IMR-90 (cell line): ENCODE measurements around the gene CNGB1. TPM values are rescaled to one million over a fixed set of nuclear protein-coding genes. Genes with fewer than 3 reads are reported as not detected.

Experiments
- ATAC-seq: fragments of 200-7000 bp; cut with Tn5 transposase; 2 replicates; pipeline ENCODE4 v1.9.1; 2020; ENCODE audit warnings: low read depth, mild to moderate bottlenecking, moderate library complexity
- BruUV-seq: library from RNA; stranded (reverse); fragments of 400-500 nt; replicated peaks from 2 replicates; lab custom pipeline; 2021; lab: Mats Ljungman, UMichigan
- CTCF ChIA-PET: fragments of 300-600 bp; formaldehyde crosslinking; extraction: SDS; loops from one replicate; lab custom pipeline; 2021; ENCODE audit warnings: antibody characterized with exemption; lab: Yijun Ruan, JAX
- POLR2A ChIA-PET: fragments of 300-600 bp; sonication (Branson Sonifier 250); formaldehyde crosslinking; loops from one replicate; lab custom pipeline; 2022; ENCODE audit warnings: antibody characterized with exemption; ENCODE audit not compliant: unreplicated experiment; lab: Charles Lee
- DNase-seq: peaks from one replicate; pipeline ENCODE4 v3.0.0; 2013
- H2AFZ ChIP-seq: replicated peaks from 2 replicates; pipeline ENCODE3; 2013; ENCODE audit warnings: low read length, mild to moderate bottlenecking; ENCODE audit not compliant: poor library complexity
- H2AK5ac ChIP-seq: 2 replicates; pipeline ENCODE4 v1.6.1; 2013; ENCODE audit warnings: low read depth, low read length, inconsistent platforms
- H2AK9ac ChIP-seq: replicated peaks from 2 replicates; pipeline ENCODE3; 2013; ENCODE audit warnings: mild to moderate bottlenecking, low read depth, low read length, moderate library complexity; ENCODE audit not compliant: poor library complexity
- H2BK120ac ChIP-seq: 2 replicates; pipeline ENCODE4 v1.6.1; 2013; ENCODE audit warnings: low read depth, low read length, inconsistent platforms
- H2BK15ac ChIP-seq: 3 replicates; pipeline ENCODE4 v1.6.1; 2013; ENCODE audit warnings: low read depth, low read length, inconsistent platforms
- H2BK20ac ChIP-seq: 2 replicates; pipeline ENCODE4 v1.6.1; 2013; ENCODE audit warnings: low read depth, mild to moderate bottlenecking, inconsistent platforms, low read length, moderate library complexity
- H2BK5ac ChIP-seq: 2 replicates; pipeline ENCODE4 v1.6.1; 2013; ENCODE audit warnings: mild to moderate bottlenecking, low read depth, low read length, inconsistent platforms; ENCODE audit not compliant: poor library complexity, severe bottlenecking
- H3K14ac ChIP-seq: replicated peaks from 2 replicates; pipeline ENCODE4 v1.6.1; 2013; ENCODE audit warnings: low read depth, low read length, inconsistent platforms
- H3K18ac ChIP-seq: 2 replicates; pipeline ENCODE4 v1.6.1; 2013; ENCODE audit warnings: low read depth, low read length, control low read depth
- H3K23ac ChIP-seq: 2 replicates; pipeline ENCODE4 v1.6.1; 2013; ENCODE audit warnings: low read depth, low read length, inconsistent platforms
- H3K27ac ChIP-seq: 2 replicates; pipeline ENCODE4 v1.5.1; 2013; ENCODE audit warnings: mild to moderate bottlenecking, control low read depth, low read length; ENCODE audit not compliant: insufficient read depth
- H3K27me3 ChIP-seq: 2 replicates; pipeline ENCODE4 v1.6.1; 2013; ENCODE audit warnings: low read length; ENCODE audit not compliant: control insufficient read depth, insufficient read depth
- H3K36me3 ChIP-seq: 2 replicates; pipeline ENCODE4 v1.6.1; 2013; ENCODE audit warnings: low read length, mixed read lengths; ENCODE audit not compliant: control insufficient read depth, insufficient read depth
- H3K4ac ChIP-seq: 2 replicates; pipeline ENCODE4 v1.6.1; 2013; ENCODE audit warnings: low read depth, low read length, inconsistent platforms
- H3K4me1 ChIP-seq: 2 replicates; pipeline ENCODE4 v1.6.1; 2013; ENCODE audit warnings: low read length, mixed read lengths; ENCODE audit not compliant: control insufficient read depth, insufficient read depth
- H3K4me2 ChIP-seq: 2 replicates; pipeline ENCODE4 v1.6.1; 2013; ENCODE audit warnings: low read depth, mild to moderate bottlenecking, control low read depth, low read length, moderate library complexity
- H3K4me3 ChIP-seq: 2 replicates; pipeline ENCODE4 v1.5.1; 2013; ENCODE audit warnings: low read depth, mild to moderate bottlenecking, control low read depth, low read length, moderate library complexity; ENCODE audit not compliant: insufficient read depth
- H3K56ac ChIP-seq: 2 replicates; pipeline ENCODE4 v1.6.1; 2013; ENCODE audit warnings: low read length, inconsistent platforms; ENCODE audit not compliant: insufficient read depth; ENCODE audit errors: extremely low read depth
- H3K79me1 ChIP-seq, 2 experiments: 2 replicates each; pipeline ENCODE4 v1.6.1; 2013; ENCODE audit warnings: low read length in 2 of 2, inconsistent platforms in 1 of 2, low read depth in 1 of 2
- H3K9ac ChIP-seq: 2 replicates; pipeline ENCODE4 v1.6.1; 2013; ENCODE audit warnings: low read depth, low read length, control low read depth
- H3K9me1 ChIP-seq: 2 replicates; pipeline ENCODE4 v1.6.1; 2013; ENCODE audit warnings: low read length, inconsistent platforms; ENCODE audit not compliant: insufficient read depth
- H3K9me3 ChIP-seq: 2 replicates; pipeline ENCODE4 v1.6.1; 2013; ENCODE audit warnings: low read length; ENCODE audit not compliant: control insufficient read depth, insufficient read depth
- H4K20me1 ChIP-seq: 2 replicates; pipeline ENCODE4 v1.6.1; 2013; ENCODE audit warnings: low read length, inconsistent platforms; ENCODE audit not compliant: insufficient read depth
- H4K5ac ChIP-seq: 2 replicates; pipeline ENCODE4 v1.6.1; 2013; ENCODE audit warnings: mild to moderate bottlenecking, low read depth, low read length, control low read depth
- H4K8ac ChIP-seq, 2 experiments: 2 replicates each; pipeline ENCODE4 v1.6.1; 2013; ENCODE audit warnings: low read depth in 2 of 2, low read length in 2 of 2, control low read depth in 1 of 2, inconsistent platforms in 1 of 2
- H4K91ac ChIP-seq: 2 replicates; pipeline ENCODE4 v1.6.1; 2013; ENCODE audit warnings: low read depth, low read length, inconsistent platforms; ENCODE audit not compliant: insufficient read depth
- FOS ChIP-seq: fragments of 150-350 bp; IDR thresholded peaks from 2 replicates; pipeline ENCODE4 v1.6.1; 2016; ENCODE audit warnings: low read depth, low read length
- MAFK ChIP-seq: IDR thresholded peaks from 2 replicates; pipeline ENCODE4 v1.6.1; 2012; ENCODE audit warnings: low read depth, low read length, improper control_type of control experiment
- MXI1 ChIP-seq: IDR thresholded peaks from 2 replicates; pipeline ENCODE4 v1.6.1; 2012; ENCODE audit warnings: low read depth, mild to moderate bottlenecking, low read length, moderate library complexity, borderline replicate concordance
- NFE2L2 ChIP-seq: fragments of 150-350 bp; IDR thresholded peaks from 2 replicates; pipeline ENCODE4 v1.6.1; 2016; ENCODE audit warnings: low read depth, mild to moderate bottlenecking, low read length
- SMC3 ChIP-seq: fragments of 150-350 bp; IDR thresholded peaks from 2 replicates; pipeline ENCODE4 v1.6.1; 2016; ENCODE audit warnings: low read depth, mild to moderate bottlenecking, antibody characterized with exemption, low read length, moderate library complexity
- WGBS, 2 experiments: methylation state at CpG; one replicate each; pipeline versions ENCODE4 v1.1.5 to v1.1.7; 2013; ENCODE audit warnings: missing lambda C conversion rate in 2 of 2; ENCODE audit not compliant: insufficient read length in 1 of 2; ENCODE audit errors: extremely low coverage in 2 of 2; 5-methylcytosine and 5-hydroxymethylcytosine counted together
- dilution Hi-C: fragments of 300-500 bp; cut with HindIII; formaldehyde crosslinking; loops from one replicate; pipeline ENCODE4 v1.14.3; 2018; ENCODE audit warnings: low sequenced_read_pairs; ENCODE audit not compliant: unreplicated experiment
- in situ Hi-C: fragments of 300-500 bp; cut with MboI; formaldehyde crosslinking; loops from 3 replicates; pipeline ENCODE4 v1.14.3; 2019; ENCODE audit warnings: low sequenced_read_pairs, inconsistent platforms, mixed read lengths
- intact Hi-C: fragments of 100-400 bp; cut with micrococcal nuclease; formaldehyde crosslinking; loops from 2 replicates; pipeline ENCODE4 v1.10.0; 2022
- polyA plus RNA-seq, 3 experiments: library from polyadenylated mRNA; depleted of rRNA; stranded (reverse); fragments of >200 nt; gene quantifications; 2 replicates each; pipeline ENCODE4 v1.2.3, GENCODE V29; 2012; ENCODE audit warnings: low replicate concordance in 1 of 3
- total RNA-seq: library from RNA; depleted of rRNA; stranded (reverse); fragments of >200 nt; gene quantifications from 2 replicates; pipeline ENCODE4 v1.2.3, GENCODE V29; 2012
- TF ChIP-seq, protein P1 (sequence below): conservative IDR thresholded peaks from 2 replicates; pipeline ENCODE4 v1.5.1; 2012; ENCODE audit warnings: mild to moderate bottlenecking, low read depth, low read length, improper control_type of control experiment

CNGB1 gene
- total and polyA plus RNA-seq, 2 of the 4 experiments (the other 2 are of a cell fraction): not detected

DNA sequence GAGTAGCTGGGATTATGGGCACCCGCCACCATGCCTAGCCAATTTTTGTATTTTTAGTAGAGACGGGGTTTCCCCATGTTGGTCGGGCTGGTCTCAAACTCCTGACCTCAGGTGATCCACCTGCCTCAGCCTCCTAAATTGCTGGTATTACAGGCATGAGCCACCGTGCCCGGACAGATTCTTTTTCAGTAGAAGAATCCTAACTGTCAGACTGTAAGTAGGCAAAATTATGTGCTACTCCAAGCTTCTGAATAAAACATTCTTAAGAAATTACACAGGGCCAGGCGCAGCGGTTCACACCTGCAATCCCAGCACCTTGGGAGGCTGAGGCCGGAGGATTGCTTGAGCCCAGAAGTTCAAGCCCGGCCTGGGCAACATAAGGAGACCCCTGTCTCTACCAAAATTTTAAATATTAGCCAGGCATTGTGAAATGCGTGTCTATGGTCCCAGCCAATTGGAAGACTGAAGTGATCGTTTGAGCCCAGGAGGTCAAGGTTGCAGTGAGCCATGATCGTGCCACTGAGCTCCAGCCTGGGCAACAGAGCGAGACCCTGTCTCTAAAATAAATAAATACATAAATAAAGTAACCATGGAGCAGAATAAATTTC lies 101.9 kb downstream of the CNGB1 start:
- DNase-seq (no peak), ATAC-seq (no peak)
- H3K18ac ChIP-seq: no peak overlapping the region
- H2BK20ac ChIP-seq: no peak overlapping the region
- H3K4me1 ChIP-seq: peaks cover 8% of the 10 kb centered on the region
- no peak overlapping the region for H2AK5ac ChIP-seq
- TF ChIP-seq SMC3 (no peak), MXI1 (no peak), FOS (no peak), NFE2L2 (no peak), MAFK (no peak)
- TF ChIP-seq, protein P1, sequence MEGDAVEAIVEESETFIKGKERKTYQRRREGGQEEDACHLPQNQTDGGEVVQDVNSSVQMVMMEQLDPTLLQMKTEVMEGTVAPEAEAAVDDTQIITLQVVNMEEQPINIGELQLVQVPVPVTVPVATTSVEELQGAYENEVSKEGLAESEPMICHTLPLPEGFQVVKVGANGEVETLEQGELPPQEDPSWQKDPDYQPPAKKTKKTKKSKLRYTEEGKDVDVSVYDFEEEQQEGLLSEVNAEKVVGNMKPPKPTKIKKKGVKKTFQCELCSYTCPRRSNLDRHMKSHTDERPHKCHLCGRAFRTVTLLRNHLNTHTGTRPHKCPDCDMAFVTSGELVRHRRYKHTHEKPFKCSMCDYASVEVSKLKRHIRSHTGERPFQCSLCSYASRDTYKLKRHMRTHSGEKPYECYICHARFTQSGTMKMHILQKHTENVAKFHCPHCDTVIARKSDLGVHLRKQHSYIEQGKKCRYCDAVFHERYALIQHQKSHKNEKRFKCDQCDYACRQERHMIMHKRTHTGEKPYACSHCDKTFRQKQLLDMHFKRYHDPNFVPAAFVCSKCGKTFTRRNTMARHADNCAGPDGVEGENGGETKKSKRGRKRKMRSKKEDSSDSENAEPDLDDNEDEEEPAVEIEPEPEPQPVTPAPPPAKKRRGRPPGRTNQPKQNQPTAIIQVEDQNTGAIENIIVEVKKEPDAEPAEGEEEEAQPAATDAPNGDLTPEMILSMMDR: no peak
- no peak overlapping the region for H3K14ac ChIP-seq
- H3K9me3 ChIP-seq: no peaks in the 10 kb centered on the region
- CTCF ChIA-PET: no interaction called here
- no CpG with 5 or more reads among the region's 13 CpGs for WGBS, 2 experiments
- H3K27me3 ChIP-seq: no peaks in the 10 kb centered on the region
- H3K4me2 ChIP-seq: no peak overlapping the region
- no peak overlapping the region for H4K5ac ChIP-seq
- H2AFZ ChIP-seq: no peak overlapping the region
- H3K4me3 ChIP-seq: no peak overlapping the region
- no peak overlapping the region for H2AK9ac ChIP-seq
- H2BK15ac ChIP-seq: no peak overlapping the region
- H2BK120ac ChIP-seq: no peak overlapping the region
- H3K79me1 ChIP-seq: no peaks in the 10 kb centered on the region; a peak in 1 of 4 replicates
- intact Hi-C loops: loop anchor here (10.0 kb wide), 1 partner anchor 274 kb away; no protein-coding TSS in a partner anchor
- H4K91ac ChIP-seq: no peak overlapping the region
- no peak overlapping the region for H3K27ac ChIP-seq
- H3K4ac ChIP-seq: no peak overlapping the region
- H3K9ac ChIP-seq: no peak overlapping the region
- 0 out of 2 replicates have a peak, but pooled peaks cover 3% of the 10 kb centered on the region for H3K9me1 ChIP-seq
- POLR2A ChIA-PET: no interaction called here
- no peak overlapping the region for H4K8ac ChIP-seq
- no peak overlapping the region for H3K56ac ChIP-seq
- H3K36me3 ChIP-seq: no peaks in the 10 kb centered on the region
- in situ Hi-C loops: loop anchor here (10.0 kb wide), 2 partner anchors 114 to 284 kb away; no protein-coding TSS in a partner anchor
- dilution Hi-C loops: no loop called here
- H3K23ac ChIP-seq: no peak overlapping the region
- no peaks in the 10 kb centered on the region for H4K20me1 ChIP-seq
- H2BK5ac ChIP-seq: no peak overlapping the region
- BruUV-seq: no TSS peak
